Left ventricle myocardium superior (tissue), 1 donor: Measurements from ENCODE around the gene DENND5B. TPM values are rescaled to one million over a fixed set of nuclear protein-coding genes. Genes with fewer than 3 reads are reported as not detected.
"Not testable (repeated sequence)": the region's sequence is repeated elsewhere in the genome, so short reads cannot be mapped to it uniquely, and the experiment has no call there.

ENCODE experiments used
- ATAC-seq: fragments of 200-7000 bp; cut with Tn5 transposase; one replicate; pipeline ENCODE4 v1.9.1; 2020; ENCODE audit warnings: mild to moderate bottlenecking, moderate library complexity
- DNase-seq: peaks from one replicate; pipeline ENCODE4 v3.0.0-alpha.2; 2020
- intact Hi-C: fragments of 100-400 bp; cut with micrococcal nuclease; formaldehyde crosslinking; loops from one replicate; pipeline ENCODE4 v1.11.0; 2022
- total RNA-seq: library from RNA; stranded (reverse); fragmentation: NEBNext Ultra II Directional; extraction: Animal tissue kit (Norgen Biotek cat#: 25700); gene quantifications from one replicate; pipeline ENCODE4 v1.2.1, GENCODE V29; 2021
- donor health status: DM: no; HTN: yes; CAD: no; lungs with severe emphysema.

The DENND5B gene
- total RNA-seq, 1 donor from 2014 or later, result 43.7 TPM

DNA sequence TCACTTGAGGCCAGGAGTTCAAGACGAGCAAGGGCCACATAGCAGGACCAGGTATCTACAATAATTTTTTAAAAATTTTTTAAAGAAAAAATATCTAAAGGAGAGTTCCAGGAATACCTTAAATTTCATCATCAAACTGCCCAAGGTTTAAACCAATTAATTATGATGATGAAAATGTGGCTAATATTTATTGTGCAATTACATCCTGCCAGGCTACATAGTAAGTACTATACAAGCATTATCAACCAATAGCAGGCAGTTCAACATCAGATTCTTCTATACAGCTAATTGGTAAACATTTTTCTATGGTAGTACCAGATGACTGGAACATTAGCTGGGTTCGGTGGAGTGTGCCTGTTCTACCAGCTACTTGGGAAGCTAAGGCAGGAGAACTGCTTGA lies 24.4 kb downstream of the DENND5B start:
- ATAC-seq (no peak), DNase-seq (no peak)
- intact Hi-C loops, result no loop called here

DNA sequence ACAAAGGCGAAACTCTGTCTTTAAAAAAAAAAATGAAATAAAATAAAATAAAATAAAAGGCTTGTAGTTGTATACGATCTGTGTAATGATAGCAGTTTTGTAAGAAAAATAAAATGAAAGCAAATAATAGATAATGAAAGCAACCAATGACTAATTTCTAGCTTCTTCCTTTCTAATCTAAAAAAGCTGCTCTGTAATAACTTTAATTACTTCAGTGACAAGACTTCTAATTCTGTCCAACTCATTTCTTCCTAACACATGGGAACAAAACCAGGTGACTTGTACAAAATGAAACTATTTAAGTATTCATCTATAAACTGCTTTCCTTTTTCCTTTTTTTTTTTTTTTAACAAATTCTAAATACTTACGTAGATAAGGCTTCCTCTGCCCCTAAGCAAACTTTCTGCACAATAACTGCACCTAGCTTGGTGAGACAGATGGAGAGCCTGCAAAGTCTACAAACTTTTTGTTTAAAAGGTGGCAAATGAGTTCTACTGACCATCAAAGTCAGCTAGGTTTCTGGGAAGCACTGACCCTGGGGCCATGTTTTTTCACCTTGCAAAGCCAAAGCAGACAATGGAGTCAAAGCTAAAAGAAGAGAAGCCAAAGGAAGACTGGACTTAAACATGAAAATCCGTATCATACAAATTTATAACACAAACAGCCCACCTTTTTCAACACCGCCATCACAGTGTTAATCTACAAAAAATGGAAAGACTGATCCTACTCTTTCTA lies 28.2 kb downstream of the DENND5B start:
- no peak for ATAC-seq
- DNase-seq, result no peak
- intact Hi-C loops, result no loop called here

DNA sequence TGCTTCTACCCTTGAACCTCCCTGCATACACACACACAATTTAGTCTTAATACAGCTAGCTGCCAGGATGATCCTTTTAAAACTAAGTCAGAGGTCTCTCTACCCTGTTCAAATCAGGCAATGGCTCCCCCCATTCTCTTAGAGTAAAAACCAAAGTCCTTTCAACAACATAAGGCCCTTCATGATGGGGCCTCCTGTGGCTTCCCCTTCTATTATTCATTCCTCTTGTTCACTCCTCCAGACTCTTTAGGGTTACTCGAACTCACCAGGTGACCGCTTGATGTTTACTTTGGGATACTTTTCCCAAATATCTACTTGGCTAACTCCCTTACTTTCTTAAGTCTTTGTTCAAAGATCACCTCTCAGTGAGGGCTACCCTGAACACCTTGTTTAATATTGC lies 30.4 kb downstream of the DENND5B start:
- DNase-seq, result no peak
- intact Hi-C loops, result no loop called here
- no peak for ATAC-seq

DNA sequence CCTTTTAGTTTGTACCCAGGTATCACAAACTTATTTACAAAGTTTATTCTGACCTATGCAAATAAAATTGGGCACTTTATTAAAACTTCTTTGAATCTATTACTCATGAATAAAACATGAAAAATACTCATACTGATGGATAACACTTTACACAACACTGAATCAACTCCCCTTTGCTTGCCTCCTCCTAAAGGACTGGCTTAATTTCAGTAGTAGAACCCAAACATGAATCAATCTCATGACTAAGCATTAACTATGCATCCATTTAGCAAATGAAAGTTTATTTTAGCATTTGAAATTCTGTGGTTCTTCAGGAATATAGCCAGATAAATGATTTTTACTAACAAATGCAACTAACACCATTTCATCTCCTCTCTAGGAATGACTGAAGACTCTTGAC lies 32.4 kb downstream of the DENND5B start:
- intact Hi-C loops, result no loop called here
- DNase-seq, result no peak
- ATAC-seq, result no peak

DNA sequence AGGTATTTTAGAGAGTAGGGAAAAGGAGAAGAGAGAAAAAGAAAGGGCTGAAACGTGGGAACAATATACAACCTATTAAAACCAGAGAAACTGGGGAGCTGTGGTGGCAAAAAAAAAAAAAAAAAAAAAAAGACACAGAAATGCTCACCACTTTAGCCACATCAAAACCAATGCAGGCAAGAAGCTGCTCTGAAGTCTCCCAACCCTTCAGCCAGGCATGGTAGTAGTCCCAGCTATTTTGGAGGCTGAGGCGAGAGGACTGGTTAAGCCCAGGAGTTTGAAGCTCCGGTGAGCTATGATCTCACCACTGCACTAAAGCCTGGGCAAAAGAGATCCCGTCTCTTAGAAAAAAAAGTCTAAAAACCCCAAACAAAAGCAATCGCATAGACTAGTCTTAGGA lies 33.2 kb downstream of the DENND5B start:
- intact Hi-C loops, result no loop called here
- no peak for ATAC-seq

DNA sequence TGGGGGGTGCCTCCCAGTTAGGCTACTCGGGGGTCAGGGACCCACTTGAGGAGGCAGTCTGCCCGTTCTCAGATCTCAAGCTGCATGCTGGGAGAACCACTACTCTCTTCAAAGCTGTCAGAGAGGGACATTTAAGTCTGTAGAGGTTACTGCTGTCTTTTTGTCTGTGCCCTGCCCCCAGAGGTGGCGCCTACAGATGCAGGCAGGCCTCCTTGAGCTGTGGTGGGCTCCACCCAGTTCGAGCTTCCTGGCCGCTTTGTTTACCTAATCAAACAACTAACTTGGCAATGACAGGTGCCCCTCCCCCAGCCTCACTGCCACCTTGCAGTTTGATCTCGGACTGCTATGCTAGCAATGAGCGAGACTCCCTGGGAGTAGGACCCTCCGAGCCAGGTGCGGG lies 35.5 kb downstream of the DENND5B start:
- ATAC-seq, intact Hi-C loops, DNase-seq: not testable (repeated sequence)

More for the DNA sequence above, 33.2 kb downstream of the DENND5B start:
- DNase-seq, result no peak

DNA sequence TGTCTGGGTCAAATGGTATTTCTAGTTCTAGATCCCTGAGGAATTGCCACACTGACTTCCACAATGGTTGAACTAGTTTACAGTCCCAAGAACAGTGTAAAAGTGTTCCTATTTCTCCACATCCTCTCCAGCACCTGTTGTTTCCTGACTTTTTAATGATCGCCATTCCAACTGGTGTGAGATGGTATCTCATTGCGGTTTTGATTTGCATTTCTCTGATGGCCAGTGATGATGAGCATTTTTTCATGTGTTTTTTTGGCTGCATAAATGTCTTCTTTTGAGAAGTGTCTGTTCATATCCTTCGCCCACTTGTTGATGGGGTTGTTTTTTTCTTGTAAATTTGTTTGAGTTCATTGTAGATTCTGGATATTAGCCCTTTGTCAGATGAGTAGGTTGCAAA lies 40.3 kb downstream of the DENND5B start:
- intact Hi-C loops, ATAC-seq, DNase-seq: not testable (repeated sequence)

DNA sequence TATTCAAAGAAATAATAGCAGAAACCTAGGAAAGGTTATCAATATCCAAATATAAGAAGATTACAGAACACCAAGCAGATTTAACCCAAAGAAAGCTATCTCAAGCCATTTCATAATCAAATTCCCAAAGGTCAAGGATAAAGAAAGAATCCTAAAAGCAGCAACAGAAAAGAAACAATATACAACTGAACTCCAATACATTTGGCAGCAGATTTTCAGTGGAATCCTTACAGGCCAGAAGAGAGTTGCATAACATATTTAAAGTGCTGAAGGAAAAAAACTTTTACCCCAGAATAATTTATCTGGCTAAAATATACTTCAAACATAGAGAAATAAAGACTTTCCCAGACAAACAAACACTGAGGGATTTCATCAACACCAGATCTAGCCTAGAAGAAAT lies 54.3 kb downstream of the DENND5B start:
- intact Hi-C loops, result no loop called here
- DNase-seq, result no peak
- no peak for ATAC-seq

DNA sequence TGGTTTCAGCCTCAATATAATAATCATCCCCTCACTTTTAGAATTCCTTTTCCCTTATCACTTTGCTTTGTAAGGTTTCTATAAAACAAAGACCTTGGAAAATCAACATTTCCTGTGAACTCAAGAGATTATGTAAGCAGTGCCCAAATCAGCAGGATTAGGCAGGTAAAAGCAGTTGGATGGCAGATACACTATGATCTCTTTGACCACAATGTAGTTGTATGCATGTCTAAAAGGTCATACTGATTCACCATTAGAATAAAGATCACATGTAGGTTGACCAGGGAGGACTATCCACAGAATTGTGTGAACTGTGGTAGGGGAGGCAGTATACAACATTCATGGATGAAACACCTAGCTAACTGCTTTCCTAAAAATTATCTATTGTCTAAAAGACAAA lies 57.5 kb downstream of the DENND5B start:
- DNase-seq, result no peak
- ATAC-seq, result no peak
- intact Hi-C loops, result no loop called here

DNA sequence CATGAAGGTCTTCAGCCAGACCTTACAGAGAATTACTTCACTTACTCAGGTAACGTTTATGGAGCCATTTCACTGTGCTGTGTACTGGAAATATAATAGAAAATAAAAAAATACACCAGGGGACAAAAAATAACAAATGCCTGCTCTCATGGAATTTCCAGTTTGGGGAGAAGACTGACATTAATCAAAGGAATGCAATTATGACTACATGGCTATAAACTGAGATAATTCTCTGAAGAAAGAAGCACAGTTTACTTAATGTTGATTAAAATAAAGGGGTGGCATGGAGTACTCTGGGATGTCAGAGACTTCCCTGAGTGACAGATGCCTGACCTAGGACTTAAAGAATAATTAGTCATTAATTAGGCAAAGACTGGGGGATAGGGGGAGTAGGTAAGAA lies 59.0 kb downstream of the DENND5B start:
- no peak for DNase-seq
- ATAC-seq, result no peak
- intact Hi-C loops, result no loop called here

DNA sequence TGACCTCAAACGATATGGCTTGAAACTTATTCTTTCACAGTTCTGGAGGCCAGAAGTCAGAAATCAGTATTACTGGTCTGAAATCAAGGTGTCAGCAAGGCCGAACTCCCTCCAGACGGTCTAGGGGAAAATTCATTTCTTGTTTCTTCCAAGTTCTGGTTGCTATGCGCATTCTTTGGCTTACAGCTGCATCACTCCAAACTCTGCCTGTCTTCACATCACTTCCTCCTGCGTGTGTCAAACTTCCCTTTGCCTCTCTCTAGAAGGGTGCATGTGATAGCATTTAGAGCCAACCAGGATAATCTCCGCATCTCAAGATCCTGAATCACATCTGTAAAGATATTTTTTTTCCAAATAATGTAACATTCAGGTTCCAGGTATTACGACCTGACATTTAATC lies 62.8 kb downstream of the DENND5B start:
- no peak for ATAC-seq
- intact Hi-C loops, result no loop called here

DNA sequence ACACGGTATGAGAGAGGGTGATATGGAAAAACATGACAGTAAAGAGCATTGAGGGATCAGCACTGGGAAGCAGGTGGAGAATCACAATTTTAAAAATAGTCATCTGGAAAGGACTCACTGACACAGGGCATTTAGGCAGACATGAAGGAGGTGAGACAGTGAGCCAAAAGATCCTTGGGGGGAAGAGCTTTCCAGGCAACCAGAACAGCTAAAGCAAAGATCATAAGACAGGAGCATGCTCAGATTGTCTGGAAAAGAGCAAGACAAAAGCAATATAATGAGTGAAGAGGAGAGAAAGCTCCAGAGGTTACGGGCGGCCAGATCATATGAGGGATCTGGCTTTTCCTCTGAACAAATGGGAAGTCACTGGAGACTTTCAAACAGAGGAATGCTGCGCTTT lies 63.9 kb downstream of the DENND5B start:
- intact Hi-C loops, result no loop called here
- ATAC-seq (peak; percentile 82), DNase-seq (no peak)

More for the DNA sequence above, 62.8 kb downstream of the DENND5B start:
- DNase-seq, result no peak

DNA sequence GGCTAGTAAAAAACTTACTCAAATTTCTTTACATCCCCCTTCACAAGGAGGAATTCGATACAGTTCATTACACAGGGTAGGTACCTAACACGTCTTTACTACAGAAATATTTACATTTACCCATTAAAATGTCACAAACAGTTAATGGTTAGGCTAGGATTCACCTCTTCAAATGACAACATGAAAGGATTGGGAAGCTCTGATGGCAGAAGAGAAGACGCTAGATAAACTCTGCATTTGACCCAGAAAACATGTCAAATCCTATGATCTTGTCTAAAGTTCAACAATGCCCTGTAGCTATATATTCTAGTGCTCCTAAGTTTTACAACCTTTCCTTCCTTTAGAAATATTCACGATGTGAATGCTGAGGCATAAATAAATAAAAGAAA lies 64.8 kb downstream of the DENND5B start:
- DNase-seq (no peak), ATAC-seq (no peak)
- intact Hi-C loops, result no loop called here

DNA sequence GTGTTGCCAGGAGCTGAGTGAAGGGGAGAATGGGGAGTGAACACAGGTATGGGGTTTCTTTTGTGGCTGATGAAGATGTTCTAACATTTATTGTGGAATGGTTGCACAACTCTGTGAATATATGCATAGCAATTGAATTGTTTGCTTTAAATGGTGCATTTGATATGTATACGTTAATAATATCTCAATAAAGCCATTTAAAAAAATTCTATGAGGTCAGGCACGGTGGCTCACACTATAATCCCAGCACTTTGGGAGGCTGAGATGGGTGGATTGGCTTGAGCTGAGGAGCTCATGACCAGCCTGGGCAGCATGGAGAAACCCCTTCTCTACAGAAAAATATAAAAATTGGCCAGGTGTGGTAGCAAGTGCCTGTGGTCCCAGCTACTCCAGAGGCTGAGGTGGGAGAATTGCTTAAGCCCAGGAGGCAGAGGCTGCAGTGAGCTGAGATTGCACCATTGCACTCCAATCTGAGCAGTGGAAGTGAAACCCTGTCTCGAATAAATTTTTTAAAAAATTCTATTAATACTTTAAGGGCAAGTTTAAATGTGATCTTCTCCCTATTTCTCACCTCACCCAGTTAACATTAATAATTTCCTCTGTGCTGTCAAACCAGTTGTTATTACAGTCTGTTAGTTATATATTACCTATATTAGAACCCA lies 65.3 kb downstream of the DENND5B start:
- DNase-seq (no peak), ATAC-seq (no peak)
- intact Hi-C loops, result no loop called here

DNA sequence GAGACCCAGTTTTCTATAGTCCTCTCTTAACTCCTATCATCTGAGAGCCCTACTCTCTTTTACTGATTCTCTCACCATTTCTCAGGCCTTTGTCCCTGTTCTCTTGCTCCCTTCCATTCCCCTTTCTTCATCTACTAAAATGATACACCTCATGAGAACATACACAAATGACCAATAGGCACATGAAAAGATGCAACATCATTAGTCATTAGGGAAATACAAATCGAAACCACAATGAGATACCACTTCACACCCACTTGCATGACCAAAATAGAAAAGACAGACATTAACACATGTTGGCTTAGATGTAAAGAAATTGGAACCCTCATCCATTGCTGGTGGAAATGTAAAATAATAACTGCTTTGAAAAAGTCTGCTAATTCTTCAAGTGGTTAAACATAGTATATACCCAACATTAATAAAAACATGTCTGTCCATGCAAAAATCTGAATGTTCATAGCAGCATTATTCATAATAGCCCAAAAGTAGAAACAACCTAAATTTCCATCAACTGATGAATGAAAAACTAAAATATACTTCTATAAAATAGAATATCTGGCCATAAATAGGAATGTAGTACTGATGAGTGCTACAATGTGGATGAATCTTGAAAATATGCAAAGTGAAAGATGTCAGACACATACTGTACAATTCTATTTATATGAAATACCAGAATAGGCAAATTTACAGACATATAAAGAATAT lies 66.0 kb downstream of the DENND5B start:
- intact Hi-C loops, result no loop called here
- DNase-seq (no peak), ATAC-seq (no peak)

DNA sequence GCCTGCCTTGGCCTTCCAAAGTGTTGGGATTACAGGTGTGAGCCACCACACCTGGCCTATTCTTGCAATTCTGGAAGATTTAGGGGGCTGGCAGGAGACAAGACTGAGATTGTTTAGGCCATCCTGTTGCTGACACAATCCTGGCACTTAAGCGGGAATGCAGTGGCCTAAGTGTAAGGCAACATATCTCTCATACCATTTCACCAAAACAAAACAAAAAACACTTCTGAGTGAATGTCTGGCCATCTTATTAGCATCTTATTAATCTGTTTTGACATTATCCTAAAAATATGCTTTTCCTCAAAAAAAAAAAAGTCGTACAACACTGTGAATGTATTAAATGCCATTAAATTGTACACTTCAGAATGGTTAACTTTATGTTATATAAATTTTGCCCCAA lies 67.6 kb downstream of the DENND5B start:
- DNase-seq, result no peak
- intact Hi-C loops, result no loop called here
- ATAC-seq, result no peak

DNA sequence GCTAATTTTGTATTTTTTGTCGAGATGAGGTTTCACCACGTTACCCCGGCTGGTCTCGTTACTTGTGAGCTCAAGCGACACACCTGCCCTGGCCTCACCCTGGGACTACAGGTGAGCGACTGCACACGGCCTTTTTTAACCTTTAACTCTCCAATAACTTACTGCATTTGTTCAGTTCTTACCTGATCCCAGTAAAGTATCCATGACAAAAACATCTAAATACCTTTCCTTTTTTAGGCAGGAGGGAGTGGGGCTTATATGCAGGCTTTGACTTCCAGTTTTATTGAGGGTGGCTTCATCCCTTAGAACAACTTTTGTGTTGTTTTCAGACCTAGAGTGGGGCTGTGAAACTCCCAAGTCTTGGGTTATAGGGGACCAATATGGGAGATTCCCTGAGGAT lies 68.3 kb downstream of the DENND5B start:
- intact Hi-C loops, result no loop called here
- ATAC-seq (no peak), DNase-seq (no peak)

DNA sequence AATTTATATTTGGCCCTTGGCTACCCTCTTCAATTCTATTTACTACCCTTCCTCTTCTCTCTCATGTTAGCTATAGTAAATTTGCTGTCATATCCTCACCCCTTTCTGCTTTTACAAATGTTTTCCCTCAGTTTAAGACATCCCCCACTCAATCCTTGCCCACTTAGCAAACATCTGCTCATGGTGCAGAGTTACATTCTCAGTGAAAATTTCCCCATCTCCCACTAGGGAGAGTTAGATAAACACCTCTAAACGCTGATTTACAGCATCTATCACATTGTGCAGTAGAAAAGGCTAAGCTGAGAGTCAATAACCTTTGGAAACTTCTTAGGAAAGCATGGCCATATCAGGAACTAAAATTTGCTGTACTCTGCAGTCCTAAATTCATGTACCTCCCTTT lies 69.0 kb downstream of the DENND5B start:
- DNase-seq, result no peak
- intact Hi-C loops, result no loop called here
- no peak for ATAC-seq

DNA sequence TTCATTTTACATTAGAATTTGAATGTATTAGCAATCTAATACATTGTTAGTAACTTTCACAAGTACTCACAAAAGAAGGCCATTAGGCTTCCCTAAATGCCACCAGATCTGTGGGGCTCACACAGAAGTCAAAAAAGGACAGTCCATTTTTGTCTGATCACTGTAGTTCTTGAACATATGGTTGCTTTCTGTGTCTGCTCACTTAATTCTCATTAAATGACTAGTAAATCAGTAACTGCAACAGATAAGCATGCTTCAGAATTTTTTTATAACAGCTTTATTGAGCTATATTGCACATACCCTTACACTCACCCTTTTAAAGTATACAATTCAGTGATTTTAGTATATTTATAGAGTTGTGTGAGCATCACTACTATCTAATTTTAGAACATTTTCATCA lies 71.4 kb downstream of the DENND5B start:
- intact Hi-C loops, result no loop called here
- ATAC-seq, result no peak
- no peak for DNase-seq

DNA sequence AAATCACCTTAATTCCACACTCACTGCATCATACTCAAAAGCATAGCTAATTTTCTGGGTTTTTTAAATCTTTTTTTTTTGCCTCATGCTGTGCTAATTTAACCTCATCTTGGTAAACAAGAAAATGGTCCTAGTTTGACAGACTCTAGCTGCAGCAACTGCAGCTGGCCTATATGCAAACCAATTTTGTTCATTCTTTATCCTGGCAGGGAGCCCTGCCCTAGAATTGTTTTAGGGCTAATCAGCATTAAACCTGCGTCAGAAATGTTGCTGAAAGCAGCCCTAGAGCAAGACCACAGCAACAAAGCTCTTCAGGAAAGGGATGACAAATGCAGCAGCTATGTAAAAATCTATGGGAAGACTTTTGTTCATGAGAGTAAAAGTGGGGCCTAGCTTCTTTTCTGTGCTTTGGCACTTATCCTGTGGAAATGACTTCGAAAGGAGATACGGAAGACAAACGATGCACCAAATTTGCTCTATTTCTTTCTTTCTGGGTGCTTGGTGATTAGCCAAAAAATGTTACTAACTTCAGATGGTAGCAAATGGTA lies 72.2 kb downstream of the DENND5B start:
- ATAC-seq (peak; percentile 47), DNase-seq (no peak)

More for the DNA sequence above, 72.2 kb downstream of the DENND5B start:
- intact Hi-C loops, result no loop called here
